DND-41 (cell line): ENCODE measurements around the gene MOGAT1.

ENCODE experiments used
- CTCF ChIP-seq: IDR thresholded peaks from 2 replicates; pipeline ENCODE4 v1.5.1; 2012; ENCODE audit warnings: borderline replicate concordance, low read length, moderate library complexity, mild to moderate bottlenecking; ENCODE audit not compliant: poor library complexity, severe bottlenecking; ENCODE audit errors: extremely low read depth
- EZH2 ChIP-seq: IDR thresholded peaks from 3 replicates; pipeline ENCODE4 v1.6.1; 2012; ENCODE audit warnings: borderline replicate concordance, low read depth, mild to moderate bottlenecking, moderate library complexity, low read length, inconsistent platforms; ENCODE audit not compliant: severe bottlenecking

- TF ChIP-seq CTCF = no peak
- no peak for TF ChIP-seq EZH2
Measured at GRCh38 chr2:222747526-222748160, 76.2 kb downstream of the MOGAT1 start.
